Hematopoietic multipotent progenitor cell treated with erythropoietin and hydrocortisone succinate and interleukin-3 and kit ligand, for 8 days (in vitro differentiated cells): ENCODE measurements around the gene RPSA.
"Not testable (repeated sequence)": the region's sequence is repeated elsewhere in the genome, so short reads cannot be mapped to it uniquely, and the experiment has no call there.

Source experiments
- DNase-seq: peaks from one replicate; pipeline ENCODE4 v3.0.0-alpha.2; 2015

Gene RPSA

DNA sequence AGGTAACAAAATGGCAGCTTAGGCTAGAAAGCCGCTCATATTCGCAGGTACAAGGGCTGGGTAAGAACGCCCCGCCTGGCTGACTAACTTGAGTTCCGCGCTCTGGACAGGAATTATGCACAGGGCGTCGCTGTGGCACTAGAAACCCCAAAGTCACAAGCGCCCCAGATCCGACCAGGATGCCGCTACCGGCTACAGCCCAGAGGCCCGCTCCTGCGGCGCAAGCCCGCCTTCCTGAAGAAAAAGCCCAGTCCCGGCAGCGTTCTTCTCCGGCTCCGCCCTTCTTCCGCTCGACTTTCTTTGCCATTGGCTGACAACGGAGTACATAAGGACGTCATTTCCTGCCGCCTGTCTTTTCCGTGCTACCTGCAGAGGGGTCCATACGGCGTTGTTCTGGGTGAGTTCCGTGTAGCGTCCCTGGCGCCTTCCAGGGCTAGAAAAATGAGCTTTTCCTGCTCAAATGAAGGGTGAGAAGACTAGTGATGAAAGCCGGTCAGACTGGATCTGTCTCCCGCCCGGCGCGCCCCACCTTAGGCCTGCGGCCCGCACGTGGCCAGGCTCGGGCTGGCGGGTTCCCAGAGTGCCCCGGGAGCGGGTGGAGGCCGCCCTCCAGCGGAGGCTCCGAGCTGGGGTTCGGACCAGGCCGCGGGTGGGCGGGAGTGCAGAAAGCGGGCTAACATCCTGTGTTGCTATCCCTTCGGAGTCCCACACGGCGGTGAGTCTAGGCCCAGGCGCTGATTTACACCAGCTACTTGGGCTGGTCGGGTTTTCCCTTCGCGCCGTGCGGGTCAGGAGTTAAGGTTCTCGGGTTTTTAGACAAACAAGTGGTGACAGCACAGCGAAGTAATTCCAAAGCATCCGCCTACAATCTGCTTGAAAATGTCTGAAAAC, at the start of gene RPSA:
Gene RPSA, plus strand, starts transcription at position 353 of the 891 bp plus-strand sequence. CDS start 934 bp downstream, outside the sequence.
- peak; percentile 99 for DNase-seq

DNA sequence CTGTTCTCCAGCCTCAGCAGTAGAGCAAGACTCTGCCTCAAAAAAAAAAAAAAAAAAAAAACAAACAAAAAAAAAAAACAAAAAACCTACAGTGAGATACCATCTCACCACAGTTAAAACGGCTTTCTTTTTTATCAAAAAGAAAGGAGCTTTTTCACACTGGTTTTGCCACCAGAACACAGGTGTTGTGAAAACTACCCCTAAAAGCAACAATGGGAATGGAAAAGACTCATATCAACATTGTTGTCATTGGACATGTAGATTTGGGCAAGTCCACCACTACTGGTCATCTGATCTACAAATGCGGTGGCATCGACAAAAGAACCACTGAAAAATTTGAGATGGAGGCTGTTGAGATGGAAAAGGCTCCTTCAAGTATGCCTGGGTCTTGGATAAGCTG, 48.2 kb upstream of the RPSA start:
- peak; percentile 35 for DNase-seq

DNA sequence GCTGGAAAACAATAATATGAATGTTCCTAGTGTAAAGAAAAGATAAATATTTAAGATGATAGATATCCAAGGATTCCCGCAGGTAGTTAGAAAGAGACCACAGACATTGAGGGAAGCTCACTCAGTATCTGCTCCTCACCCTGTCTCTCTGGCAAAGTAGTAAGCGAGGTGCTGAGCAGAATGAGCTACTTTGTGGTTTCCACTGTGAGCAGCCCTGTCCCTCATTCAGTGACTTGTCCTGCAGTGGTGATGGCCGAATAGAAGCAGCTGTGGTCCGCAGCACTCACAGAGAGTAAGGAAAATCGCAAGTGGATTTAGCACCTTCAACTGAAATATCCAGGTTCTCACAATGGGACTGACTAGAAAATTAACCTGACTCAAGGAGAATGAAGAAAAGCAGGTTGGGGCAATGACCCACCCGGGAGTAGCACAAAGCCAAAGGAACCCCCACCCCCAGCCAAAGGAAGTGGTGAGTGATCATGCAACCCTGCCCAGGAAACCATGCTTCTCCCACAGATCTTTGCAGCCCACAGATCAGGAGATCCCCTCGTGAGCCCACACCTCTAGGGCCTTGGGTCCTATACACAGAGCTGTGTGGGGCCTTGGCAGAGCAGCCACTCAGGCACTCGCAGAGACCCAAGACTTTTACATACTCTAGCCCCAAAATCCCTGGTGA, 45.1 kb upstream of the RPSA start:
- peak; percentile 30 for DNase-seq

- peak; percentile 18 for DNase-seq
Observed at GRCh38 chr3:39362192-39362591, 44.3 kb upstream of the RPSA start.

- DNase-seq = no peak
Observed at GRCh38 chr3:39362812-39363211, 43.7 kb upstream of the RPSA start.

DNA sequence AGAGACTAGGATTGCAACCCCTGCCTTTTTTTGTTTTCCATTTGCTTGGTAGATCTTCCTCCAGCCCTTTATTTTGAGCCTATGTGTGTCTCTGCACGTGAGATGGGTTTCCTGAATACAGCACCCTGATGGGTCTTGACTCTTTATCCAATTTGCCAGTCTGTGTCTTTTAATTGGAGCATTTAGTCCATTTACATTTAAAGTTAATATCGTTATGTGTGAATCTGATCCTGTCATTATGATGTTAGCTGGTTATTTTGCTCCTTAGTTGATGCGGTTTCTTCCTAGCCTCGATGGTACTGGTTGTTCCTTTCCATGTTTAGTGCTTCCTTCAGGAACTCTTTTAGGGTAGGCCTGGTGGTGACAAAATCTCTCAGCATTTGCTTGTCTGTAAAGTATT, 36.1 kb upstream of the RPSA start:
- not testable (repeated sequence) for DNase-seq

- no peak for DNase-seq
Observed at GRCh38 chr3:39372833-39373232, 33.7 kb upstream of the RPSA start.

DNA sequence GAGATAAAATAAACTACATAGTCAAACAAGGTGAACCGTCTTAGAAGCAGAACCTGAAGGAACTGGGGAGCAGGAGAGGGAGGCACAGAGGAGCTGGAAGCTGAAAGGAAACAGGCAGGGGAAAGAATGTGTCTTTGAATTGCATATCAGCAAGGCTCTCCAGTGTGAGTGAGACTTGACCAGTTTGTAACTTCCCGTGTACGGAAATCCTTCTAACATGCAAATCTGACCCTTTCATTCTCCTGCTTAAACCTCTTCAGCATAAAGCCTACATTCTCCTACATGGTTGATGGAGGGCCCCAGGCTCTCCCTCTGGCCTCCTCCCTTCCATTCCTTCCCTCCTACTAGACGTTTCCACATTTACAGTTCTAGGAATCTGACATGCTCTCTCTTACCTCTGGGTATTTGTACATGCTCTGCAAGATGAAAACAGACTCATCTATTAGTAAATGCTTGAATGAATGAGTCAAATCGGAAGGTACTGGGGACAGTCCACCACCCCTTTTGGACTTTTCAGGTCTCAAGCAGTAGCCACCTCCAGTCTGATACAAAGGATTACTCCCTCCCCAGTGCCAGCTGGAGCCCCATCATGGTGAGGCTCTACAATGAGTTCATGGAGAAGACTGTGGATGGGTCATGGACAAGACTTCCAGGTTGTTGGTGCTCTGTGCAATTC, 29.4 kb upstream of the RPSA start:
- DNase-seq = no peak

GRCh38 chr3:39378088-39378487, 28.4 kb upstream of the RPSA start:
- peak; percentile 80 for DNase-seq

- DNase-seq = no peak
Observed at GRCh38 chr3:39378957-39379777, 27.4 kb upstream of the RPSA start.

GRCh38 chr3:39379778-39380155, 26.8 kb upstream of the RPSA start:
- DNase-seq = no peak

DNA sequence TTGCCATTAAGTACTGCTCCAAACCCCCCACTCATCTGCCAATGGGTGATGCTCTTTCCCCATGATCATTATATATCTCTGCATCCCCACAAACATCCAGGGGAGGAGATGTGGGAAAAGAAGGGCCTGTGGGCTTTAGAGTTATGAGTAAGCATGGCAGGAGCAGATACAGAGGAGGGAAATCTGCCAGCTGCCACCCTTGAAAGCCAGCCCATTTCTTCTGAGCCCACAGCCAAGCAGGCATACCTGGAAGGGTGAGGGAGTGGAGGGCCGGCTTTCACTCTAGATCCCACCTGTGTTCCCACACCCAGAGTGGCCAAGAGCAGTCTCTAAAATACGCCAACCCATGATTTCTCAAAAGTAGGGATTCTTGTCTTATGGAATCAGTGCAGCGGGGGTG, 25.1 kb upstream of the RPSA start:
- DNase-seq = no peak

GRCh38 chr3:39383045-39383880, 23.3 kb upstream of the RPSA start, which contains the start of gene SLC25A38:
SLC25A38 (plus strand) TSS chr3:39383370; CDS start chr3:39383725, 355 bp downstream.
- DNase-seq = peak; percentile 93

DNA sequence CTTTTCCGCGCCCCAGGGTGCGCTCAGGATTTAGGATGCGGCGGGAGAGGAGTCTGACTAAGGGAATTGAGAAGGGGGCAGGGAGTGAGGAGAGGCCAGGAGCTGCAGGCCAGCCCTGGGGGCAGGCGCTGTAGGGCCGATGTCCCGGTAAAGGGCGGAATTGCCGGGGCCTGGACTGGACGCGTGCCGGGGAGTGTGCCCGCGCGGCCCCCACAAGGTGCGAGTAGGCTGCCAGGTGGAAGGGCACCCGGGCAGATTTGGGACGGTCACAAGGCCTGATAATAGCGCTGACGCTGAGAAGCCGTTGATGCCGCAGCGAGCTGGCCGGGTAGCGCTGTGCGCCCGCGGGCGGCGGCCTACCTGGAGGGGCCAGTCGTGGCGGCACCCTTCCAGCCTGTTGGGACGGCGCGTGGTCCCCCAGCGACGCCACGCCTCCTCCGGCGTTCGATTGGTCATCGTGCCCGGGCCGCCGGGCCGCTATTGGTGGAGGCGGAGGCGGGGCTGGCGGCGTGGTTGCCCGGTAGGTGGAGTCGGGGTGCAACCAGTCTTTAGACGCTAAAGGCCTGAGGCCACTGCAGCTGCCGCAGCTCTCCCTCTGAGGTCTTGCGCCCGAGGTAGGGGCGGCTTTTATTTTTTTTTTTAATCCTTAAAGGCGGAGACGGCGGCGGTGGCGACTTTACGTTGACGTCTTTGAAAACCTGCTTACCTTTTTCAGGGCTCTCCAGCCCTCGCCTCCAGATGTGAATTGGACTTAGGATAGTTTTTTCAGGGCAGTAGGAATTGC, 22.4 kb upstream of the RPSA start:
- peak; percentile 96 for DNase-seq

DNA sequence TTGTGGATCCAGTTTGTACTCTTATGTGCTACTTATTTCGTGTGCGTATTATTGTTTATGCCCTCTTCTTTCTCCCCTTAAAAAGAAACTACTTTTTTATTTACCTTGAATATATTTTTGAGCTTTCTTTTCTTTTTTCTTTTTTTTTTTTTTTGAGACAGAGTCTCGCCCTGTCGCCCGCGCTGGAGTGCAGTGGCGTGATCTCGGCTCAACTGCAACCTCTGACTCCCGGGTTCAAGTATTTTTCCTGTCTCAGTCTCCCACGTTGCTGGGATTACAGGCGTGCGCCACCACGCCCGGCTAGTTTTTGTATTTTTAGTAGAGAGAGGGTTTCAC, 21.9 kb upstream of the RPSA start:
- no peak for DNase-seq

- DNase-seq = peak; percentile 55
Observed at GRCh38 chr3:39385456-39386090, 20.9 kb upstream of the RPSA start.

DNA sequence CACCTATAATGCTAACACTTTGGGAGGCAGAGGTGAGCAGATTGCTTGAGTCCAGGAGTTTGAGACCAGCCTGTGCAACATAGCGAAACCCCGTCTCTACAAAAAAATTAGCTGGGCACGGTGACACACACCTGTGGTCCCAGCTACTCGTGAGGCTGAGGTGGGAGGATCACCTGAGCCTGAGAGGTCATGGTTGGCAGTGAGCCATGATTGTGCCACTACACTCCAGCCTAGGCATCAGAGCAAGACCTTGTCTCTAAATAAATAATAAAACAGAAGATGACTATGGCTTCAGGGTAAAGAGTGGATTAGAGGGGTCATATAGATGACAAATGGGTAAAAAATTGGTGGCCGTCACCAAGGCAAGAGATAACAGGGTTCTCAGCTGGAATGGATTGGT, 20.2 kb upstream of the RPSA start:
- DNase-seq = no peak

DNA sequence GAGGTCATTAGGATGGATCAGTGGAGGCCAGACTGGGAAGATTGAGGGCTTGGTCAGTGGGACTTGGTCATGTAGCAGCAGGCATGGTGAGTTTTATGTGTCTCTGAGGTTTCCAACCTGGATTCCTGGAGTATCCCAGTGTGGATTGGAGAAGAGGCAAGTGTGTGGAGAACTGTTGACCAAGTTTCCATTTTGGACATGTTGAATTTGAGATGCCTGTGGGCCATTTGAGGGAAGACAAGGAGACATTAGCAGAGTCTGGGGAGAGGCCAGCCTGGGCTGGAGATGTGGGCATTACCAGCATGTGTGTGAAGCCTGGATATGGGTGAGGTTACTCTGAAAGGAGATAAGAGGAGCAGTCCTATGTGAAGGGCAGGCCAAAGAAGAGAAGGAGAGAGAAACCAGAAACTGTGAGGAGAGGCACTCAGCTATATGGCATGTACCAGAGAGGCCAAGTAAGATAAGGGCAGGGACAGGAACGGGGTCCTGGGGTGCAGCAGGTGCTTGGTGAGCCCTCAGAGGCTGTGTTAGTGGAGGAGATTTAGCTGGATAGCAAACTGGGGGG, 19.0 kb upstream of the RPSA start:
- peak; percentile 96 for DNase-seq

DNA sequence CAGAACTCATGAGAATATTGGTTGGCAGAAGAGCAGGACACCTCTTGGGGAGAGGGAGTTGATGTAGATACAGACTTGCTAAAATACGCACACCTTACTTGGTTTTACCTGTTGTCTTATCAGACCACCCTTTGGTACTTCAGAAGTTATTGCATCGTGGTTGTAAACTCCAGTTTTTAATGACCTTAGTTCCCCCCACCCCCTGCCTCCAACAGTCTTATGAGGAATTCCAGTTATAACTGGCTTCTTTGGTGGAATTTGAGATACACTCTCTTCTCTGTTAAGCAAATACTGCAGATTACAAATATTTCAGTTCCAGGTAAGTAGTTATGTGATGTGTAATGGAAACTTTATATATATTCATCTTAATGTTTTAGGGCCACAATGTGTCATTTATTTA, 18.4 kb upstream of the RPSA start:
- no peak for DNase-seq

DNA sequence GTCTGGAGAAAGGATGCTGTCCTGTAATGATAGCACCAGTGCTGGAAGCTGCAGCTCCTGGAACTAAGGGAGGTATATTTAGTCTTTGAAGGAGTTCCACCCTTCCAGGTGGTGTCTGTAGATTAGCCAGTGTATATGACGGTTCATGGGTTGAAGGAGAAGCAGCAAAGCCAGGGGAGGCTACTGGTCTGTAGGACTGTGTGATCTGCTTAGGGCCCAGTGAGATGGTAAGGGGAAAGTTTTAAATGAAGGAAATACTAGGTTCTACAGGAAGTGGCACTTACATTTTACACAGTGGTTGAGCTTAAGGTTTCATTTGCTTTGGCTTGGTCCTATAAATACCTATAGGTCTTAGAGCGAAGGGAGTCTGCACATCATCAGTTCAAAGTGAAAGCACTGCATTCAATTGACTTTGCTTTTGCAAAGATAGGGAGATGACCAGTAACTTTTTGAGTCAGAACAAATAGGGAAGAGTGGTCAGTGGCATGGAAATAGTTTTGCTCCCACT, 17.7 kb upstream of the RPSA start:
- peak; percentile 96 for DNase-seq
